Hepatocyte (in vitro differentiated cells): Measurements from ENCODE around the gene MAPRE3.

ENCODE experiments used
- EZH2 ChIP-seq: fragments of 200-600 bp; sonication (generic); IDR thresholded peaks from 2 replicates; pipeline ENCODE4 v1.6.1; 2016; ENCODE audit warnings: antibody characterized with exemption, mild to moderate bottlenecking, borderline replicate concordance
- EZH2phosphoT487 ChIP-seq: fragments of 200-600 bp; sonication (generic); IDR thresholded peaks from one replicate; pipeline ENCODE4 v1.6.1; 2018; ENCODE audit warnings: antibody characterized with exemption, mild to moderate bottlenecking, low read depth, moderate library complexity; ENCODE audit not compliant: unreplicated experiment, severe bottlenecking
- TF ChIP-seq, protein P1 (sequence below): fragments of 200-600 bp; sonication (generic); IDR thresholded peaks from 2 replicates; pipeline ENCODE4 v1.5.1; 2016; ENCODE audit warnings: antibody characterized with exemption, mild to moderate bottlenecking; ENCODE audit not compliant: poor library complexity

DNA sequence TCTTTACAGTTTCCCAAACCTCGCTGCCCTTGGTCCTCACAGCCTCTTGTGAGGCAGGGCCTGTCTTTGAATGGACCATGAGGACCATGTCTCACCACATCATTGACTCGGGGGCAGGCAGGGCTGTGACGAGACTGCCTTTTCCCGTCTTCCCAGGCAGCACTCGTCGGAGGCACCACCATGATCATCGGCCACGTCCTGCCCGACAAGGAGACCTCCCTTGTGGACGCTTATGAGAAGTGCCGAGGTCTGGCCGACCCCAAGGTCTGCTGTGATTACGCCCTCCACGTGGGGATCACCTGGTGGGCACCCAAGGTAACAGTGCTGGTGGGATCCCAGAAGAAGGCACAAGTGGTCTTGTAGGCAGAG, 45.7 kb upstream of the MAPRE3 start:
- TF ChIP-seq, protein P1, sequence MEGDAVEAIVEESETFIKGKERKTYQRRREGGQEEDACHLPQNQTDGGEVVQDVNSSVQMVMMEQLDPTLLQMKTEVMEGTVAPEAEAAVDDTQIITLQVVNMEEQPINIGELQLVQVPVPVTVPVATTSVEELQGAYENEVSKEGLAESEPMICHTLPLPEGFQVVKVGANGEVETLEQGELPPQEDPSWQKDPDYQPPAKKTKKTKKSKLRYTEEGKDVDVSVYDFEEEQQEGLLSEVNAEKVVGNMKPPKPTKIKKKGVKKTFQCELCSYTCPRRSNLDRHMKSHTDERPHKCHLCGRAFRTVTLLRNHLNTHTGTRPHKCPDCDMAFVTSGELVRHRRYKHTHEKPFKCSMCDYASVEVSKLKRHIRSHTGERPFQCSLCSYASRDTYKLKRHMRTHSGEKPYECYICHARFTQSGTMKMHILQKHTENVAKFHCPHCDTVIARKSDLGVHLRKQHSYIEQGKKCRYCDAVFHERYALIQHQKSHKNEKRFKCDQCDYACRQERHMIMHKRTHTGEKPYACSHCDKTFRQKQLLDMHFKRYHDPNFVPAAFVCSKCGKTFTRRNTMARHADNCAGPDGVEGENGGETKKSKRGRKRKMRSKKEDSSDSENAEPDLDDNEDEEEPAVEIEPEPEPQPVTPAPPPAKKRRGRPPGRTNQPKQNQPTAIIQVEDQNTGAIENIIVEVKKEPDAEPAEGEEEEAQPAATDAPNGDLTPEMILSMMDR, result no peak
- TF ChIP-seq EZH2, result no peak
- no peak for TF ChIP-seq EZH2phosphoT487
